GM23248 (cell line): ENCODE data around the gene FGFR2. TPM values are rescaled to one million over a fixed set of nuclear protein-coding genes. Genes with fewer than 3 reads are reported as not detected.

Source experiments
- DNase-seq: peaks from one replicate; pipeline ENCODE4 v3.0.0-alpha.2; 2015
- H2AFZ ChIP-seq: fragments of 200-600 bp; sonication (generic); 2 replicates; pipeline ENCODE4 v1.6.1; 2016; ENCODE audit warnings: antibody characterized with exemption
- H3F3A ChIP-seq: fragments of 200-600 bp; sonication (generic); 2 replicates; pipeline ENCODE4 v1.6.1; 2016; ENCODE audit warnings: mild to moderate bottlenecking, antibody characterized with exemption, mixed run types; ENCODE audit not compliant: insufficient read depth
- H3K27ac ChIP-seq: fragments of 200-600 bp; sonication (generic); 2 replicates; pipeline ENCODE4 v1.5.1; 2016; ENCODE audit warnings: mild to moderate bottlenecking
- H3K27me3 ChIP-seq: fragments of 200-600 bp; sonication (generic); replicated peaks from 2 replicates; pipeline ENCODE4 v1.6.1; 2016; ENCODE audit warnings: mild to moderate bottlenecking; ENCODE audit not compliant: insufficient read depth
- H3K36me3 ChIP-seq: fragments of 200-600 bp; sonication (generic); 2 replicates; pipeline ENCODE4 v1.6.1; 2016; ENCODE audit warnings: low read depth, mild to moderate bottlenecking
- H3K4me1 ChIP-seq: fragments of 200-600 bp; sonication (generic); 2 replicates; pipeline ENCODE4 v1.6.1; 2016; ENCODE audit warnings: mild to moderate bottlenecking; ENCODE audit not compliant: insufficient read depth
- H3K4me2 ChIP-seq: fragments of 200-600 bp; sonication (generic); one replicate; pipeline ENCODE4 v1.6.1; 2016; ENCODE audit warnings: mild to moderate bottlenecking; ENCODE audit not compliant: unreplicated experiment
- H3K4me3 ChIP-seq: fragments of 200-600 bp; sonication (generic); 2 replicates; pipeline ENCODE4 v1.5.1; 2016; ENCODE audit warnings: mild to moderate bottlenecking
- H3K79me2 ChIP-seq: fragments of 200-600 bp; sonication (generic); 2 replicates; pipeline ENCODE4 v1.6.1; 2016; ENCODE audit warnings: mild to moderate bottlenecking; ENCODE audit not compliant: insufficient read depth
- H3K9ac ChIP-seq: fragments of 200-600 bp; sonication (generic); 2 replicates; pipeline ENCODE4 v1.6.1; 2016; ENCODE audit warnings: mild to moderate bottlenecking
- H3K9me2 ChIP-seq: fragments of 200-600 bp; sonication (generic); 2 replicates; pipeline ENCODE4 v1.6.1; 2016; ENCODE audit warnings: mixed run types, mild to moderate bottlenecking, moderate library complexity; ENCODE audit not compliant: insufficient read depth
- H3K9me3 ChIP-seq: fragments of 200-600 bp; sonication (generic); one replicate; pipeline ENCODE4 v1.6.1; 2017; ENCODE audit warnings: low read depth
- H4K20me1 ChIP-seq: fragments of 200-600 bp; sonication (generic); 2 replicates; pipeline ENCODE4 v1.6.0; 2016; ENCODE audit not compliant: insufficient read depth
- EZH2 ChIP-seq: fragments of 200-600 bp; sonication (generic); IDR thresholded peaks from 2 replicates; pipeline ENCODE4 v1.6.1; 2018; ENCODE audit warnings: antibody characterized with exemption, mild to moderate bottlenecking; ENCODE audit not compliant: insufficient read depth, poor library complexity, severe bottlenecking
- EZH2phosphoT487 ChIP-seq: fragments of 200-600 bp; sonication (generic); IDR thresholded peaks from 2 replicates; pipeline ENCODE4 v1.6.1; 2018; ENCODE audit warnings: antibody characterized with exemption, moderate library complexity, mild to moderate bottlenecking, low read depth; ENCODE audit not compliant: insufficient read depth
- WGBS, 2 experiments: methylation state at CpG; one replicate each; pipeline ENCODE4 v1.1.6; 2015 to 2017; ENCODE audit warnings: low lambda C conversion rate in 2 of 2, low coverage in 1 of 2; ENCODE audit errors: missing lambda C conversion rate in 2 of 2; 5-methylcytosine and 5-hydroxymethylcytosine counted together
- in situ Hi-C: fragments of 300-500 bp; cut with MboI; formaldehyde crosslinking; loops from 2 replicates; pipeline ENCODE4 v1.15.0; 2020
- polyA plus RNA-seq: library from polyadenylated mRNA; unstranded; fragments of >200 nt; fragmentation: Nextera tagmentation; extraction: Ambion mirVana; gene quantifications from 2 replicates; pipeline ENCODE4 v1.2.1, GENCODE V29; 2016
- total RNA-seq: library from RNA; depleted of rRNA; stranded (reverse); fragments of >200 nt; shearing (Covaris generic); gene quantifications from 2 replicates; pipeline ENCODE4 v1.2.3, GENCODE V29; 2014

The FGFR2 gene
- total and polyA plus RNA-seq, 2 experiments from 2014 or later, result 0.15 TPM; not detected in 1

DNA sequence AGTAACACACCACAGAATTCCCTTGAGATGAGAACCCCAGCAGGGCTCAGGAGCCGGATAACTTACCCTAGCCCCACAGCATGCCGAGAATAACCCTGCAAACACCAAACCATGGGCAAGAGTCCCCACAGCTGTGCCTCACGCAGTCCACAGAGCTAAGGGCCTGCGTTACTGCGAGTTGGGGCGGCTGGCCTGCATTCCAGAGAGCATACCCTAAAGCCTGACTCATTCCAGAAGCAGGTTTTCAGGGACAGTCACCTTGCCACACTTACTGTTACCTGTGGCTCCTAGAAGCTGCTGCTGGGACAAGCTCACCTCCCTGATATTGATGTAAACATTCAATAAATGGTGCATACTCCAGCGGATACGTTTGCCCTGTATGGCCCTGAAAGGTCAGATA, 18.6 kb downstream of the FGFR2 start:
- WGBS, 2 experiments, result 57 to 60% methylated on average over 8 of the region's 8 CpGs
- no peak overlapping the region for H2AFZ ChIP-seq
- H4K20me1 ChIP-seq, result no peaks in the 10 kb centered on the region
- TF ChIP-seq EZH2phosphoT487, result no peak
- no peak for TF ChIP-seq EZH2
- no peaks in the 10 kb centered on the region for H3K36me3 ChIP-seq
- in situ Hi-C loops, result no loop called here
- H3K27me3 ChIP-seq, result no peaks in the 10 kb centered on the region
- DNase-seq, result no peak
- no peak overlapping the region for H3K4me3 ChIP-seq
- no peaks in the 10 kb centered on the region for H3F3A ChIP-seq
- no peak overlapping the region for H3K27ac ChIP-seq
- no peaks in the 10 kb centered on the region for H3K9me2 ChIP-seq
- no peak overlapping the region for H3K4me2 ChIP-seq
- no peak overlapping the region for H3K9ac ChIP-seq
- H3K79me2 ChIP-seq, result no peaks in the 10 kb centered on the region
- no peaks in the 10 kb centered on the region for H3K9me3 ChIP-seq
- H3K4me1 ChIP-seq, result no peaks in the 10 kb centered on the region

DNA sequence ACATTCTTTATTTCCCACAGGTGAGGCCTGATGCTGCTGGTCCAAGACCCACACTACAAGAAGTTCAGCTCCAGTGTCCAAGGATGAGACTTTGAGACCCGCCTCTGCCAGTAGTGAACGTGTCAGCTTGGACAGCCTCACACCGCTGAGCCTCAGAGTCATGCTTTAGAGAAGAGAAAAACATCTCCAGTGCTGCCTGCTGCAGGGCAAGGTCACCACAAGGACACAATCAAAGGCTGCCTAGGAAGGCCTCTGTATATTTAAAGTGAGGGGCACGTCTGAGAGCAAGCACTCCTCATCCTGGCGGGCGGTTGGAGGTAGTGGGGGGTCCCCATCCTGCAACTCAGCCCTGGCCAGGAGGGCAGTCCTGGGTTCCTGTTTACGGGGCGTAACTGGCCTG, 19.3 kb downstream of the FGFR2 start:
- H3K9me3 ChIP-seq, result no peaks in the 10 kb centered on the region

DNA sequence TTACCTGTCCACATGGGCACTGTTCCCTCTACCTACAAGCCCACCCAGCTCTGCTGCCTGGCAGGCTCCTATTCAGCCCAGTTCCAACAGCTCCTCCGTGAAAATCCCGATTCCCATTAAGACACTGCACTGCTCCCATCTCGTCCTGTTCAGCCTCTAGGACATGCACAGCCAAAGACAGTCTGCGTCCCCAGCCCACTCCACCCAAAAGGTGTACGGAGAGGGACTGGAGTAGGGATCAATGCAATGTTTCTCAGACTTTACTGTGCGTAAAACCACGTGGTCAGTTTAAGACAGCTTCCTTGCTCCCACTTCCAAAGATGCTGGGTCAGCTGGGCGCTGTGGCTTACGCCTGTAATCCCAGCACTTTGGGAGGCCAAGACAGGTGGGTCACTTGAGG, 19.9 kb downstream of the FGFR2 start:
- no peaks in the 10 kb centered on the region for H3K9me2 ChIP-seq
- no peaks in the 10 kb centered on the region for H3K79me2 ChIP-seq
- no peak overlapping the region for H3K9ac ChIP-seq
- H3K4me2 ChIP-seq, result no peak overlapping the region
- DNase-seq, result no peak
- no peaks in the 10 kb centered on the region for H3K27me3 ChIP-seq
- WGBS, 2 experiments, result 64 to 68% methylated on average over 9 of the region's 9 CpGs
- no peaks in the 10 kb centered on the region for H3K4me1 ChIP-seq
- no peaks in the 10 kb centered on the region for H3F3A ChIP-seq
- H2AFZ ChIP-seq, result no peak overlapping the region
- H3K4me3 ChIP-seq, result no peak overlapping the region
- no peaks in the 10 kb centered on the region for H4K20me1 ChIP-seq
- H3K9me3 ChIP-seq, result no peaks in the 10 kb centered on the region
- no peak for TF ChIP-seq EZH2
- no peak for TF ChIP-seq EZH2phosphoT487
- H3K27ac ChIP-seq, result no peak overlapping the region
- in situ Hi-C loops, result no loop called here
- no peaks in the 10 kb centered on the region for H3K36me3 ChIP-seq

More for the DNA sequence above, 19.3 kb downstream of the FGFR2 start:
- Histone ChIP-seq H3K36me3 (no peaks in the 10 kb centered on the region), H3K4me2 (no peak overlapping the region), H3K9me2 (no peaks in the 10 kb centered on the region), H3K9ac (no peak overlapping the region), H2AFZ (no peak overlapping the region), H4K20me1 (no peaks in the 10 kb centered on the region), H3F3A (no peaks in the 10 kb centered on the region), H3K27me3 (no peaks in the 10 kb centered on the region), H3K4me3 (no peak overlapping the region), H3K79me2 (no peaks in the 10 kb centered on the region), H3K4me1 (no peaks in the 10 kb centered on the region), H3K27ac (no peak overlapping the region)
- WGBS, 2 experiments, result 53 to 58% methylated on average over 8 of the region's 8 CpGs
- no peak for DNase-seq
- TF ChIP-seq EZH2phosphoT487 (no peak), EZH2 (no peak)
- in situ Hi-C loops, result no loop called here

DNA sequence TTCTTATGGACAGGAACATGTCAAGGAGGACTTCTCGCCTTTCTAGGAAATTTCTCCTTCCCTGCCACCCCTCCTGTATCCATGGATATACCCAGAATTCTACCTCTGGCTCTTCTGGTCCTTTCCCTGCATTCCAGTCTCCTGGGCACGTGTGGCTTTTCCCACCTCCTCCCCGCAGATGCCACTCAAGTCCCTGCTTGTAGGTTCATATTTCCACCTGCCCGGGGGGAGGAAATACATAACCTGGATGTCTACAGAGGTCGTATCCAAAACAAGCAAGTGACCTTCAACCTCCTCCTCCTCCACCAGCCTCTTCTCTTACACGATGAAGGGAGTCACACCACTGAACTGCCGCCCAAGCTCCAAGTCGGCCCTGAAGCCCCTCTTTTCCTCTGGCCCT, 20.7 kb downstream of the FGFR2 start:
- no peaks in the 10 kb centered on the region for H3F3A ChIP-seq
- no peak overlapping the region for H3K4me2 ChIP-seq
- WGBS, 2 experiments, result 41 to 49% methylated on average over 8 of the region's 8 CpGs
- H3K9ac ChIP-seq, result no peak overlapping the region
- no peaks in the 10 kb centered on the region for H3K27me3 ChIP-seq
- no peaks in the 10 kb centered on the region for H3K9me3 ChIP-seq
- in situ Hi-C loops, result no loop called here
- DNase-seq, result no peak
- no peak overlapping the region for H3K4me3 ChIP-seq
- no peak overlapping the region for H2AFZ ChIP-seq
- no peaks in the 10 kb centered on the region for H4K20me1 ChIP-seq
- H3K79me2 ChIP-seq, result no peaks in the 10 kb centered on the region
- no peaks in the 10 kb centered on the region for H3K9me2 ChIP-seq
- H3K4me1 ChIP-seq, result no peaks in the 10 kb centered on the region
- no peak overlapping the region for H3K27ac ChIP-seq
- TF ChIP-seq EZH2, result no peak
- TF ChIP-seq EZH2phosphoT487, result no peak
- no peaks in the 10 kb centered on the region for H3K36me3 ChIP-seq

DNA sequence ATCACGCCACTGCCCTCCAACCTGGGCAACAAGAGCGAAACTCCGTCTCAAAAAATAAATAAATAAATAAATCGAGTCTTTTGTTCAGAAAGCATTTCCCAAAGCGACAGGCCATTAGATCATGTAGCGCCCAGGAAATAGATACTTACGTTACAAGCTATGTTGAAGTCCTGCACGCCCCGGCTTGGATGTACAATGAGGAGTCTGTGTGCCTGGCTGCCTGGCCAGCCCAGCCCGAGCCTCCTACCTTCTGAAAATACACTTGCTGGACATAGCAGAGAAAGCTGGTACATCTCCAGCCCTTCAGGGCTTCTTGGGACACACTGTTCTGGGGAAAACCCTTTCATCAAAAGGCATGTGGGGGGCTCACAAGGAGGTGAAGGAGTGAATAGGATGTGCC, 22.1 kb downstream of the FGFR2 start:
- Histone ChIP-seq H3K27ac (no peak overlapping the region), H2AFZ (no peak overlapping the region), H3K4me3 (no peak overlapping the region), H3K9ac (no peak overlapping the region), H3K9me2 (no peaks in the 10 kb centered on the region), H4K20me1 (no peaks in the 10 kb centered on the region), H3K9me3 (no peaks in the 10 kb centered on the region), H3K27me3 (no peaks in the 10 kb centered on the region), H3K36me3 (no peaks in the 10 kb centered on the region), H3K79me2 (no peaks in the 10 kb centered on the region), H3K4me1 (no peaks in the 10 kb centered on the region), H3F3A (no peaks in the 10 kb centered on the region), H3K4me2 (no peak overlapping the region)
- DNase-seq, result no peak
- 76 to 80% methylated on average over 10 of the region's 10 CpGs for WGBS, 2 experiments
- TF ChIP-seq EZH2phosphoT487 (no peak), EZH2 (no peak)
- in situ Hi-C loops, result no loop called here
